Measurements from ENCODE around the gene OMP.
"Not testable (repeated sequence)": the region's sequence is repeated elsewhere in the genome, so short reads cannot be mapped to it uniquely, and the experiment has no call there.

The OMP gene

GRCh38 chr11:77086521-77087472 is 15.8 kb upstream of the OMP start:
- DNase-seq (ENCODE audit: low read depth) = no peak

GRCh38 chr11:77087723-77088225 is 14.9 kb upstream of the OMP start:
- no peak for DNase-seq (ENCODE audit: low read depth)

- no peak for DNase-seq (ENCODE audit: low read depth)
Measured at GRCh38 chr11:77088236-77089003, 14.2 kb upstream of the OMP start.

GRCh38 chr11:77089004-77089545 is 13.6 kb upstream of the OMP start:
- DNase-seq (ENCODE audit: low read depth) = no peak

- DNase-seq (ENCODE audit: low read depth) = no peak
Measured at GRCh38 chr11:77090046-77090372, 12.6 kb upstream of the OMP start.

GRCh38 chr11:77090373-77091111 is 12.1 kb upstream of the OMP start:
- DNase-seq (ENCODE audit: low read depth) = no peak

- peak; percentile 50 for DNase-seq (ENCODE audit: low read depth)
Measured at GRCh38 chr11:77091146-77091940, 11.3 kb upstream of the OMP start.

- DNase-seq (ENCODE audit: low read depth) = no peak
Measured at GRCh38 chr11:77092382-77092781, 10.3 kb upstream of the OMP start.

- DNase-seq (ENCODE audit: low read depth) = no peak
Measured at GRCh38 chr11:77093056-77093891, 9.4 kb upstream of the OMP start.

- no peak for DNase-seq (ENCODE audit: low read depth)
Measured at GRCh38 chr11:77093987-77094840, 8.4 kb upstream of the OMP start.

- DNase-seq (ENCODE audit: low read depth) = no peak
Measured at GRCh38 chr11:77094841-77095365, 7.7 kb upstream of the OMP start.

GRCh38 chr11:77095551-77096490 is 6.8 kb upstream of the OMP start:
- no peak for DNase-seq (ENCODE audit: low read depth)

- DNase-seq (ENCODE audit: low read depth) = no peak
Measured at GRCh38 chr11:77096591-77097019, 6.0 kb upstream of the OMP start.

- not testable (repeated sequence) for DNase-seq (ENCODE audit: low read depth)
Measured at GRCh38 chr11:77097180-77097579, 5.5 kb upstream of the OMP start.

GRCh38 chr11:77100166-77101042 is 2.2 kb upstream of the OMP start:
- no peak for DNase-seq (ENCODE audit: low read depth)

GRCh38 chr11:77101043-77101537 is 1.6 kb upstream of the OMP start:
- DNase-seq (ENCODE audit: low read depth) = no peak

- no peak for DNase-seq (ENCODE audit: low read depth)
Measured at GRCh38 chr11:77103319-77103718, 679 bp downstream of the OMP start.
